Activated B cell treated with CpG ODN at 0.5 μM for 24 hours (primary cell): ENCODE results near the gene KRTAP5-6. TPM values are rescaled to one million over a fixed set of nuclear protein-coding genes. Genes with fewer than 3 reads are reported as not detected.

Source experiments
- ATAC-seq: fragments of 200-7000 bp; cut with Tn5 transposase; one replicate; pipeline ENCODE4 v1.10.0; 2021; ENCODE audit warnings: low read depth, mild to moderate bottlenecking, moderate library complexity
- CTCF ChIA-PET: fragments of 350-600 bp; sonication (Branson Sonifier 250); formaldehyde crosslinking; loops from one replicate; lab custom pipeline; 2021; ENCODE audit warnings: antibody characterized with exemption; lab: Charles Lee
- POLR2A ChIA-PET: fragments of 350-600 bp; sonication (Branson Sonifier 250); formaldehyde crosslinking; loops from one replicate; lab custom pipeline; 2021; ENCODE audit warnings: antibody characterized with exemption; lab: Charles Lee
- DNase-seq: peaks from one replicate; pipeline ENCODE4 v3.0.0; 2022
- H3K27ac Mint-ChIP-seq: one replicate; pipeline ENCODE4 v1.8.0; 2020; ENCODE audit warnings: mixed read lengths
- H3K27me3 Mint-ChIP-seq: one replicate; pipeline ENCODE4 v1.8.0; 2021; ENCODE audit warnings: mixed read lengths
- H3K36me3 Mint-ChIP-seq: one replicate; pipeline ENCODE4 v1.8.0; 2021; ENCODE audit warnings: low read depth, mixed read lengths
- H3K4me1 Mint-ChIP-seq: one replicate; pipeline ENCODE4 v1.8.0; 2021; ENCODE audit warnings: mixed read lengths
- H3K4me3 Mint-ChIP-seq: one replicate; pipeline ENCODE4 v1.8.0; 2020; ENCODE audit warnings: mild to moderate bottlenecking, mixed read lengths
- H3K9me3 Mint-ChIP-seq: one replicate; pipeline ENCODE4 v1.8.0; 2020; ENCODE audit warnings: mixed read lengths
- intact Hi-C: fragments of 100-400 bp; cut with micrococcal nuclease; formaldehyde crosslinking; loops from one replicate; pipeline ENCODE4 v1.15.1; 2024
- total RNA-seq: library from RNA; stranded (reverse); gene quantifications from 2 replicates; pipeline ENCODE4 v1.2.3, GENCODE V29; 2022
- TF ChIP-seq, protein P1 (sequence below): fragments of 200-600 bp; IDR thresholded peaks from one replicate; pipeline ENCODE4 v1.8.0; 2022; ENCODE audit warnings: antibody characterized with exemption, mild to moderate bottlenecking

KRTAP5-6 gene
- total RNA-seq, 1 donor from 2014 or later = not detected

- no peak for DNase-seq
- Mint-ChIP-seq H3K4me3 (no peak overlapping the region), H3K36me3 (no peaks in the 10 kb centered on the region), H3K4me1 (no peaks in the 10 kb centered on the region), H3K9me3 (no peaks in the 10 kb centered on the region), H3K27me3 (peaks cover 14% of the 10 kb centered on the region), H3K27ac (no peak overlapping the region)
- intact Hi-C loops = no loop called here
- ChIA-PET POLR2A (no interaction called here), CTCF (interaction anchor here (1.1 kb wide), 1 partner anchor 24 kb away, joined by 5 read pairs; no protein-coding TSS in a partner anchor)
- TF ChIP-seq, protein P1, sequence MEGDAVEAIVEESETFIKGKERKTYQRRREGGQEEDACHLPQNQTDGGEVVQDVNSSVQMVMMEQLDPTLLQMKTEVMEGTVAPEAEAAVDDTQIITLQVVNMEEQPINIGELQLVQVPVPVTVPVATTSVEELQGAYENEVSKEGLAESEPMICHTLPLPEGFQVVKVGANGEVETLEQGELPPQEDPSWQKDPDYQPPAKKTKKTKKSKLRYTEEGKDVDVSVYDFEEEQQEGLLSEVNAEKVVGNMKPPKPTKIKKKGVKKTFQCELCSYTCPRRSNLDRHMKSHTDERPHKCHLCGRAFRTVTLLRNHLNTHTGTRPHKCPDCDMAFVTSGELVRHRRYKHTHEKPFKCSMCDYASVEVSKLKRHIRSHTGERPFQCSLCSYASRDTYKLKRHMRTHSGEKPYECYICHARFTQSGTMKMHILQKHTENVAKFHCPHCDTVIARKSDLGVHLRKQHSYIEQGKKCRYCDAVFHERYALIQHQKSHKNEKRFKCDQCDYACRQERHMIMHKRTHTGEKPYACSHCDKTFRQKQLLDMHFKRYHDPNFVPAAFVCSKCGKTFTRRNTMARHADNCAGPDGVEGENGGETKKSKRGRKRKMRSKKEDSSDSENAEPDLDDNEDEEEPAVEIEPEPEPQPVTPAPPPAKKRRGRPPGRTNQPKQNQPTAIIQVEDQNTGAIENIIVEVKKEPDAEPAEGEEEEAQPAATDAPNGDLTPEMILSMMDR = no peak
- ATAC-seq = no peak
Observed at GRCh38 chr11:1717745-1718144, 20.8 kb downstream of the KRTAP5-6 start.

- no peak for DNase-seq
- no peak overlapping the region for H3K27ac Mint-ChIP-seq
- CTCF ChIA-PET = no interaction called here
- no peaks in the 10 kb centered on the region for H3K4me1 Mint-ChIP-seq
- POLR2A ChIA-PET = no interaction called here
- no peaks in the 10 kb centered on the region for H3K9me3 Mint-ChIP-seq
- H3K4me3 Mint-ChIP-seq = no peak overlapping the region
- no peak for ATAC-seq
- TF ChIP-seq, protein P1 = no peak
- intact Hi-C loops = no loop called here
- no peaks in the 10 kb centered on the region for H3K36me3 Mint-ChIP-seq
- H3K27me3 Mint-ChIP-seq = peaks cover 13% of the 10 kb centered on the region
Observed at GRCh38 chr11:1718326-1718725, 21.3 kb downstream of the KRTAP5-6 start.

- TF ChIP-seq, protein P1 = no peak
- CTCF ChIA-PET = no interaction called here
- POLR2A ChIA-PET = no interaction called here
- ATAC-seq = no peak
- no peak for DNase-seq
- peaks cover 11% of the 10 kb centered on the region for H3K27me3 Mint-ChIP-seq
- H3K36me3 Mint-ChIP-seq = no peaks in the 10 kb centered on the region
- no peaks in the 10 kb centered on the region for H3K4me1 Mint-ChIP-seq
- no peak overlapping the region for H3K27ac Mint-ChIP-seq
- no peak overlapping the region for H3K4me3 Mint-ChIP-seq
- intact Hi-C loops = no loop called here
- H3K9me3 Mint-ChIP-seq = no peaks in the 10 kb centered on the region
Observed at GRCh38 chr11:1719781-1720180, 22.8 kb downstream of the KRTAP5-6 start.

DNA sequence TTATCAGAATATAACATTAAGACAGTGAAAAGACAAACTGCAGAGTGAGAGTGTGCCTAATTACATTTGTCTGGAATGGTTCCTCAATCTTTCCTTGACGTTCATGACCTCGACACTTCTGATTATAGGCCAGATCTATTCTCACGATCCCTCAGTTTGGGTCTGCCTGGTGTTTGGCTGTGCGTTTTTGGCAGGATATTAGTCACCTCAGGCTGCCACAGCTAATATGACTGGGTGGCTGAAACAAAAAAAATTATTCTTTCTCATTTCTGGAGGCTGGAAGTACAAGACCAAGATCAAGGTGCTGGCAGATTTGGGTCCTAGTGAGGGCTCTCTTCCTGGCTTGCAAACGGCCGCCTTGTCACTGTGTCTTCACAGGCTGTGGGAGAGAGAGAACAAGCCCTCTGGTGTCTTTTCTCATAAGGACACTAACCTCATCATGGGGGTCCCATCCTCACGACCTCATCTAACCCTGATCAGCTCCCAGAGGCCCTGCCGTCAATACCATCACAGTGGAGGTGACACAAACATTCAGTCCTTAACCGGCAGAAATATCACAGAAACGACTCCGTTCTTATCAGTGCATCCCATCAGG is 30.2 kb downstream of the KRTAP5-6 start:
- Mint-ChIP-seq H3K36me3 (no peaks in the 10 kb centered on the region), H3K27me3 (peaks cover 7% of the 10 kb centered on the region), H3K4me1 (peaks cover 24% of the 10 kb centered on the region), H3K4me3 (no peak overlapping the region), H3K27ac (no peak overlapping the region), H3K9me3 (no peaks in the 10 kb centered on the region)
- intact Hi-C loops = no loop called here
- ChIA-PET POLR2A (no interaction called here), CTCF (interaction anchor here (1.0 kb wide), 1 partner anchor 33 kb away, joined by 4 read pairs; no protein-coding TSS in a partner anchor)
- ATAC-seq (no peak), DNase-seq (no peak)
- TF ChIP-seq, protein P1 = no peak

DNA sequence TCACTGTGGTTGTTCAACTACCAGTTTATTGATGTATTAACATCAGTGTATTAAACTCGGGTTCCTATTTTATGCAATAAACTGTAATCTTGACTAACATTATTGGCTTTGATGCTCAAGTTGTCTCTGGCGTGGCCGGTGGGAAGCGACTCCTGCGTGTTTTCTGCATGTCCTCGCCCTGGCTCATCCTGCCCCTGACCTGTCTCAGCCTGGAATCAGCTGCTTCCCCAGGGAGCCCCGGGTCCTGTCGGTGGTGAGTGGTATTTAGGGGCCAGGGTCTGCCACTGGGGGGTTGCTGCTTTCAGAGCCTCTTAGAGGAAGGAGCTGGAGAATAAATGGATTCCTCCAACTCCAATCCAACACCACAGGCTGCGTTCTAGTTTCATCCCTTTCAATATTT is 30.9 kb downstream of the KRTAP5-6 start:
- H3K4me1 Mint-ChIP-seq = peaks cover 24% of the 10 kb centered on the region
- H3K36me3 Mint-ChIP-seq = no peaks in the 10 kb centered on the region
- peaks cover 7% of the 10 kb centered on the region for H3K27me3 Mint-ChIP-seq
- POLR2A ChIA-PET = no interaction called here
- H3K4me3 Mint-ChIP-seq = no peak overlapping the region
- ATAC-seq (no peak), DNase-seq (no peak)
- TF ChIP-seq, protein P1 = no peak
- CTCF ChIA-PET = no interaction called here
- intact Hi-C loops = no loop called here
- H3K27ac Mint-ChIP-seq = no peak overlapping the region
- H3K9me3 Mint-ChIP-seq = no peaks in the 10 kb centered on the region
